A673 (cell line): ENCODE measurements around the gene PISD.

ENCODE experiments used
- CTCF ChIP-seq: fragments of 300-800, 200-600 bp; sonication (generic); conservative IDR thresholded peaks from 2 replicates; pipeline ENCODE4 v1.5.1; 2017; ENCODE audit warnings: low read depth, mild to moderate bottlenecking, antibody characterized with exemption, low read length, moderate library complexity, mixed read lengths
- EZH2 ChIP-seq: fragments of 200-600 bp; sonication (generic); IDR thresholded peaks from 2 replicates; pipeline ENCODE4 v1.6.1; 2017; ENCODE audit warnings: borderline replicate concordance, low read depth, mild to moderate bottlenecking, mixed read lengths, antibody characterized with exemption, low read length; ENCODE audit not compliant: poor library complexity, severe bottlenecking

GRCh38 chr22:31646186-31647019, 15.6 kb downstream of the PISD start:
- TF ChIP-seq EZH2 (no peak), CTCF (no peak)
